HG03575 (cell line): ENCODE results near the gene UXS1.

Experiments
- ATAC-seq: cut with Tn5 transposase; IDR thresholded peaks from one replicate; pipeline ENCODE4 v1.9.1; 2021; ENCODE audit not compliant: unreplicated experiment, insufficient number of reproducible peaks, low FRiP score; ENCODE audit errors: extremely low read depth

UXS1 gene

DNA sequence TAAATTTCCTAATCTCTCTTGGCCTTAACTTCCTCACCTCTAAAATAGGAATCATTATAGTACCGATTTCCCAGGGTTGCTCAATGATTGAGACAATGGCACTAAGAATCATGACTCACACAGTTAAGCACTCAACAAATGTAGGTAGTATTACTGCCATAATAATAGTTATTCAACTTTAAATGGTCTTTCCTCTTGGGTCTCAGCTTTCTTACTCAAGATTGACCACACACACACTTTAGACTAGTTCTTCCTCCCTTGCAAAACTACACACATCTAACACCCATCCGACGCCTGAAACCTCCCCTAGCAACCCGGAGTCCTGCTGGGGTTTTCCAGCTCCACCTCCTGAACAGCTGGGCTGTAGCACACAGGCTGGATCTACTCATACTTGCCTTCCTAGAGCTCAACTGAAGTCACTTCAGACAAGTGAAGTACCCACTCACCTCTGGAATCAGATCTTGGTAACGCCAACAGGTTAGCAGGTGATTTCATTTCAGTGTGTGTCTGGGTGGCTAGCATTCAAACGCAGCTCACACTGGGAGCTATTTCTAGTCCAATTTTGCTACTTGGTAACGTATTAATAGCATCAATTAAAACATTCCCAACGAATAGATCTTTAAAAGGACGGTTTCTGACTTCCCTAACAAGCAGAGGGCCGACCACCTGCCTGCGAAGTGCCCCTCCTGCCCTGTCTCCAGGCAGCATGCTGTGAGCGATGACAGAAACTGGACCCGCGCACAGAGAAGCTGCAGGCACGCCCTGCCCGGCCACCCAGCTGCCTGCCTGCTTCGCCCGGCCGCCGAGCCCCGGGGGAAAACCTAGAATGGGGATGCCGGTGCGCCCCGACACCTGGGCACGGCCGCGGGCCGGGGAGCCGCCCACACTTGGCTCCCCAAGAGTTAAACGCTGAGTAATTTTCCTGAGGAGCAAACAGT lies 1.1 kb downstream of the UXS1 start:
- peak; percentile 59 for ATAC-seq

DNA sequence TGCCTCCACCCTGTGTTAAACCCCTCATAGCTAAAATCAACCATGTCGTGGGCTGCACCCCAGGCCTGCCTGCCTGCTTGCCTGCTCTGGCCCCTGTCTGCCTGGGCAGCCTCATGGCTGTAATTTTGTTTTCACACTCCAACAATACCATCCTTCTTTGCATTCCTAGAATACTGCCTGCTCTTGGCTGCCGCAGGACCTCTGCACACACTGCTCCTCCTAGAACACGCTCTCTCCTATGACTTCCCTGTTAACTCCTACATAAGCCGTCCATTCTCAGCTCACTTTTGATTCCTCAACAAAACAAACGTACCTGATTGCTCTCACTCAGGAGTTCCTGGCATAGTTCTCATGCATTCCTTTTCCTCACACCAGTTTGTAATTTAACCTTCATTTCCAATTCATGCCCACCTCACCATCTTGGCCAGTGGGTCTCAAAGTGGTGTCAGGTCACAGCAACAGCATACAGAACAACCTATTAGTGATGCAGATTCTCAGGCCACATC lies 2.5 kb downstream of the UXS1 start:
- ATAC-seq = no peak

- ATAC-seq = no peak
Measured at GRCh38 chr2:106189764-106190468, 4.2 kb downstream of the UXS1 start.

GRCh38 chr2:106189325-106189724 lies 4.8 kb downstream of the UXS1 start:
- no peak for ATAC-seq

DNA sequence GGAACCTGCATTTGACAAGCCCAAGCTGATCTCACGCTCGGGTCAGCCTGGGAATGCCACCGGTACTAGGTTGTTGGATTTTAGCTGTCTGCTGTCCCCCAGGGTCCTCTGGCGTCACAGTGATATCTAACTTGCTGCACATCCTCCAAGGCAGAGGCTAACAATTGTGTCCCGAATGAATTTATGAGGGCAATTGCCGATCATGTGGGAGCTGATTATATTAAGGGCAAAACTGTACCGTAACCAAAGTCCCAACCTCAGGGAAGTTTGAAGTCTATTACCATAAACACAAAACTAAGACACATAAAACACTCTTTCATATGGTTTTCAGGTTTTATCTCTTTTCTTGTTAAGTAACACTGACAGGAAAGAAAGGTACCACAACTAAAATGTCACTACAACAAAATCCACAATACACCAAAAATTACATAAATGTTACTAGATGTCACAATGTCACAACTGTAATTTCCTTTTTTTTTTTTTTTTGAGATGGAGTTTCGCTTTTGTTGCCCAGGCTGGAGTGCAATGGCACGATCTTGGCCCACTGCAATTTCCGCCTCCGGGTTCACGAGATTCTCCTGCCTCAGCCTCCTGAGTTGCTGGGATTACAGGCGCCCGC lies 6.7 kb downstream of the UXS1 start:
- ATAC-seq = no peak

- ATAC-seq = no peak
Measured at GRCh38 chr2:106185475-106186184, 8.5 kb downstream of the UXS1 start.

GRCh38 chr2:106184857-106185256 lies 9.2 kb downstream of the UXS1 start:
- no peak for ATAC-seq

- no peak for ATAC-seq
Measured at GRCh38 chr2:106184394-106184793, 9.7 kb downstream of the UXS1 start.

DNA sequence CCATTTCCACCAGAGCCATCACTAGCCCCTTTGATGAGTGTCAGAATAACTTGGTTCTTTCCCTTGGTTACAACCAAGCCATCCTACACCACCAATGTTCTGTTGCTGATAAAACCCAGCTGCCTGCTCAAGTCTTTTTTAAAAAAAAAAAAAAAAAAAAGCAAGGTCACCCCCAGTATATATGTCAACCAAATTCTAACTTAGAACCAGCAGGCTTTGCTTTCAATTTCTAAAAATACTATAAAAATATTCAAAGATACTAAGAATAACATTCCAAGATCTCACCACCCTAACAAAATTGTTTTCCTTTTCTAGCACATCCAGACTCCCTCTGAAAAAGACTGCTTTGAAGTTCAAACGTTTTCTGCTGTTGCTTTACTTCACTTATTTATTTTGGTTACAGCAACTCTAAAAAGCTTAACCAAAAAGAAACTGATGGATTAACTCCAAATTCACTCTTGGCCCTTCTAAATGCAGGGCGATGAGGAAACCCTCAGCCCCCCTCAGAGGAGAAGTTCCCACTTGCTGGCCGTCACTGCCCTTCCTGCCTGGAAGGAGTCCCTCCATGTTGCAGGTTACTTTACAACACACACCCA lies 10.9 kb downstream of the UXS1 start:
- no peak for ATAC-seq

- no peak for ATAC-seq
Measured at GRCh38 chr2:106181064-106181463, 13.0 kb downstream of the UXS1 start.

GRCh38 chr2:106180602-106181001 lies 13.5 kb downstream of the UXS1 start:
- ATAC-seq = no peak

GRCh38 chr2:106178716-106179115 lies 15.4 kb downstream of the UXS1 start:
- ATAC-seq = no peak

- ATAC-seq = no peak
Measured at GRCh38 chr2:106177581-106177980, 16.5 kb downstream of the UXS1 start.

DNA sequence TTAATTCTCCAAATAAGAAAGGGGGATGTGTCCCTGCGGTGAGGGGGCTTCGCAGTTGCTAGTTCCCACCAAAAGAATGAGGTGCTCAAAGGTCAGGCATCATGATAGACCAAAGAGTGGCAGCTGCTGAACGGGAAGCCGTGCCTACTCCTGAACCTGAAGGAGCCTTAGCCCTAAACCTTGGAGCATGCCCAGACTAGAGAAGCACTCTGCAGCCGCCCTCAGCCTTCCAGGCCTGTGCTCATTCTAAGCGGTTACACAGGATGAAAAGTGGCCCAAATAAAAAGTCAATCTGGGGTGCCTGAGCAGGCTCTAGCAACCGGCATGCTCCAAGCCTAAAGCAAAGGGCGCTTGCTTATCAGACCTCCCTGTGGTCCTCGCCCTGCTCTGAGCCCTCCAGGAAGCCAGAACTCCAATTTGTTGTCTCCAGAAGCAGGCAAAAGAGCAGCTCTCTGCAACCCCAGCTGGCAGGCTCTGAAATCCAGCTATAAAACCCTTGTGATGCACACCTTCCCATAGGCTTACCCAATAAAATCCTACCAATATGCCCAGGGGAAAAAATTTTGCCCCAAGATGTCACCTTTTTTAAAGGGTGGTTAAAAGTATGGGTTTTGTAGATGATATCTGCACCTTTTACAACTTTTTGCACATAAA lies 17.5 kb downstream of the UXS1 start:
- ATAC-seq = no peak

- ATAC-seq = no peak
Measured at GRCh38 chr2:106175086-106175850, 18.8 kb downstream of the UXS1 start.

- no peak for ATAC-seq
Measured at GRCh38 chr2:106174056-106174455, 20.0 kb downstream of the UXS1 start.

- ATAC-seq = no peak
Measured at GRCh38 chr2:106172649-106173048, 21.5 kb downstream of the UXS1 start.

DNA sequence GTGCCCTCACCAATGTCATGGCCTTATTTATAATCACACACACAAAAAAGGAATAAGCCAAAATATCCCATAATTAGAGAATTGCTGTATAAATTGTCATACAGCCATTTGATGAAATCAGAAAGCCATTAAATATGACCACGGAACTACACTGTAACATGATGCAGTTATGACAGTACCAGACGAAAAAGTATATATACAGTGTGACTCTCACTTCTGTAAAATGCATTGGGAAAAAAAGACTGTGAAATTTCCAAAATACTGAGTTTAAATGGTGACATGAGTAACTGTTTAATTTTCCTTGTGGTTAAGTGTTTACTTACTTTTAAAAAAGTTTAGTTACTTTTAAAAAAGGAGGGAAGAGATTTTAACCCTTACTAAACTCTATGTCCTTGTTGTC lies 25.4 kb downstream of the UXS1 start:
- ATAC-seq = no peak
